ENCODE data around the gene GPAT3.

GPAT3 gene

GRCh38 chr4:83548151-83548905 lies 12.4 kb downstream of the GPAT3 start:
- peak; percentile 80 for DNase-seq (ENCODE audit: low read depth, low spot score)
- ChIA-PET CTCF (interaction anchor here (1.0 kb wide), 1 partner anchor 97 kb away, joined by 3 read pairs; no protein-coding TSS in a partner anchor), POLR2A (no interaction called here)
- H3K4me3 ChIP-seq (ENCODE audit: low read depth, low read length): no peak overlapping the region
- TF ChIP-seq CTCF (IDR thresholded peaks at IDR 0.05; ENCODE audit: insufficient read depth, low read length, missing control alignments): no peak

GRCh38 chr4:83552083-83552482 lies 16.2 kb downstream of the GPAT3 start:
- no peak for TF ChIP-seq CTCF (IDR thresholded peaks at IDR 0.05; ENCODE audit: insufficient read depth, low read length, missing control alignments)
- no peak overlapping the region for H3K4me3 ChIP-seq (ENCODE audit: low read depth, low read length)
- CTCF ChIA-PET: interaction anchor here (0.6 kb wide), 1 partner anchor 30 kb away, joined by 3 read pairs; no protein-coding TSS in a partner anchor
- DNase-seq (ENCODE audit: low read depth, low spot score): no peak
- POLR2A ChIA-PET: no interaction called here

GRCh38 chr4:83552924-83553323 lies 17.0 kb downstream of the GPAT3 start:
- POLR2A ChIA-PET: no interaction called here
- CTCF ChIA-PET: no interaction called here
- no peak for TF ChIP-seq CTCF (IDR thresholded peaks at IDR 0.05; ENCODE audit: insufficient read depth, low read length, missing control alignments)
- H3K4me3 ChIP-seq (ENCODE audit: low read depth, low read length): no peak overlapping the region
- no peak for DNase-seq (ENCODE audit: low read depth, low spot score)

GRCh38 chr4:83556006-83556707 lies 20.2 kb downstream of the GPAT3 start:
- CTCF ChIA-PET: interaction anchor here (1.1 kb wide), 1 partner anchor 47 kb away, joined by 3 read pairs; no protein-coding TSS in a partner anchor
- no peak for DNase-seq (ENCODE audit: low read depth, low spot score)
- POLR2A ChIA-PET: no interaction called here
- no peak overlapping the region for H3K4me3 ChIP-seq (ENCODE audit: low read depth, low read length)
- TF ChIP-seq CTCF (IDR thresholded peaks at IDR 0.05; ENCODE audit: insufficient read depth, low read length, missing control alignments): no peak

- ChIA-PET CTCF (no interaction called here), POLR2A (no interaction called here)
- TF ChIP-seq CTCF (IDR thresholded peaks at IDR 0.05; ENCODE audit: insufficient read depth, low read length, missing control alignments): no peak
- no peak for DNase-seq (ENCODE audit: low read depth, low spot score)
- H3K4me3 ChIP-seq (ENCODE audit: low read depth, low read length): no peak overlapping the region
Measured at GRCh38 chr4:83556816-83557215, 20.9 kb downstream of the GPAT3 start.

GRCh38 chr4:83558059-83558653 lies 22.2 kb downstream of the GPAT3 start:
- ChIA-PET POLR2A (no interaction called here), CTCF (no interaction called here)
- no peak overlapping the region for H3K4me3 ChIP-seq (ENCODE audit: low read depth, low read length)
- DNase-seq (ENCODE audit: low read depth, low spot score): no peak
- TF ChIP-seq CTCF (IDR thresholded peaks at IDR 0.05; ENCODE audit: insufficient read depth, low read length, missing control alignments): no peak
